Activated T-helper 9 cell treated with anti-CD3 and anti-CD28 coated beads, Interleukin-2, amount 50 U/mL, for 16 hours (primary cell): ENCODE results near the gene AFMID.

ENCODE experiments used
- DNase-seq: peaks from one replicate; pipeline ENCODE4 v3.0.0-alpha.2; 2020; ENCODE audit warnings: low read depth

AFMID gene

GRCh38 chr17:78255029-78255656 lies 68.0 kb downstream of the AFMID start:
- no peak for DNase-seq

- no peak for DNase-seq
Measured at GRCh38 chr17:78255953-78256706, 69.0 kb downstream of the AFMID start.

GRCh38 chr17:78256707-78257591 lies 69.8 kb downstream of the AFMID start:
- no peak for DNase-seq
